Tibial nerve (tissue), 4 donors: ENCODE results near the gene SCN9A. TPM values are rescaled to one million over a fixed set of nuclear protein-coding genes. Genes with fewer than 3 reads are reported as not detected.

Experiments used
- DNase-seq, 2 donors: peaks; one replicate each; pipeline ENCODE4 v3.0.0-alpha.2; 2019; ENCODE audit warnings: low spot score in 2 of 2
- H3K27ac ChIP-seq, 4 donors: fragments of 200-600 bp; sonication (generic) in 3 of 4; one replicate each; pipeline ENCODE4 v1.5.1; 2017 to 2019; ENCODE audit warnings: mild to moderate bottlenecking in 1 of 4
- H3K27me3 ChIP-seq, 2 donors: fragments of 200-600 bp; sonication (generic) in 1 of 2; one replicate each; pipeline versions ENCODE4 v1.5.1 to v1.6.0; 2017 to 2019
- H3K36me3 ChIP-seq, 3 donors: fragments of 200-600 bp; sonication (generic); one replicate each; pipeline ENCODE4 v1.5.1; 2018 to 2019
- H3K4me1 ChIP-seq, 4 donors: fragments of 200-600 bp; sonication (generic) in 3 of 4; one replicate each; pipeline ENCODE4 v1.5.1; 2017 to 2019
- H3K4me3 ChIP-seq, 4 donors: fragments of 200-600 bp; sonication (generic) in 3 of 4; one replicate each; pipeline ENCODE4 v1.5.1; 2017 to 2019; ENCODE audit warnings: mild to moderate bottlenecking in 1 of 4, moderate library complexity in 1 of 4
- H3K9me3 ChIP-seq, 4 donors: fragments of 200-600 bp; sonication (generic) in 3 of 4; one replicate each; pipeline ENCODE4 v1.5.1; 2017 to 2019
- CTCF ChIP-seq, 5 experiments: fragments of 200-600 bp in 3 of 5; fragments of 450-650 bp in 2 of 5; sonication (generic) in 3 of 5; IDR thresholded peaks; one replicate each; pipeline ENCODE4 v1.5.1; 2016 to 2019; ENCODE audit warnings: antibody characterized with exemption in 5 of 5, mild to moderate bottlenecking in 3 of 5, moderate library complexity in 2 of 5
- EP300 ChIP-seq, 2 donors: sonication (generic); formaldehyde crosslinking; IDR thresholded peaks; one replicate each; pipeline ENCODE4 v1.6.1; 2017; ENCODE audit warnings: antibody characterized with exemption in 2 of 2, mild to moderate bottlenecking in 1 of 2
- POLR2A ChIP-seq, 2 donors: fragments of 450-650 bp; IDR thresholded peaks; one replicate each; pipeline ENCODE4 v1.6.1; 2017; ENCODE audit warnings: antibody characterized with exemption in 2 of 2, mild to moderate bottlenecking in 2 of 2, moderate library complexity in 2 of 2
- WGBS, 2 donors: methylation state at CpG; one replicate each; pipeline ENCODE4 v1.1.5; 2018; 5-methylcytosine and 5-hydroxymethylcytosine counted together
- total RNA-seq, 4 donors: library from RNA; depleted of rRNA; stranded (reverse); fragments of >200 nt; gene quantifications; one replicate each; pipeline ENCODE4 v1.1.0, GENCODE V29; 2016

Gene SCN9A
- total RNA-seq, 4 donors from 2014 or later: 8.2 to 36.1 (median 17.2) TPM

- no peak for DNase-seq
- TF ChIP-seq EP300 (IDR thresholded peaks at IDR 0.05): no peak
- no peaks in the 10 kb centered on the region for H3K27me3 ChIP-seq
- no peaks in the 10 kb centered on the region for H3K36me3 ChIP-seq
- H3K4me1 ChIP-seq: no peaks in the 10 kb centered on the region
- H3K27ac ChIP-seq: no peak overlapping the region
- no peaks in the 10 kb centered on the region for H3K9me3 ChIP-seq
- H3K4me3 ChIP-seq: no peak overlapping the region
Measured at GRCh38 chr2:166257859-166258258, 117.9 kb downstream of the SCN9A start.

DNA sequence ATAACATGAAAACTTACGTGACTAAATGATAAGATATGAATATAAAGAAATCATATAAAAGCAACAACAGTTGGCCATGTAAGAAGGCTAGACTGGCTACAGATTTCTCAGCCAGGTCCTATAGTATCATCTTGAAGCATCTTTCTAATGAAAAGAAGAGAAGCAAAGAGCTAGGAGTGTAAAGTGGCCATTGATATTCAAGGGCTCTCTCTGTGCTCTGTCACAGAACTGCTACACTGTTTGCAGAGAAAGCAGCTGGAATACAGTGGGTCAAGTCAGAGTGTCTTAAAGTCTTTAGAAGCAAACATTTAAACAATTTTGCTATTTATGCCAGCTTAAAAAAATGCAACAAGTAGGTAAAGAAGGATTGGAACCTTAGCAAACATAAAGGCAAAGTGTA is 118.8 kb downstream of the SCN9A start:
- Histone ChIP-seq H3K27me3 (no peaks in the 10 kb centered on the region), H3K36me3 (no peaks in the 10 kb centered on the region), H3K4me3 (no peak overlapping the region), H3K9me3 (no peaks in the 10 kb centered on the region), H3K27ac (no peak overlapping the region), H3K4me1 (no peaks in the 10 kb centered on the region)
- WGBS, 2 donors: 90 to 96% methylated on average over 1 of the region's 1 CpG
- no peak for TF ChIP-seq EP300 (IDR thresholded peaks at IDR 0.05)
- TF ChIP-seq POLR2A (IDR thresholded peaks at IDR 0.05): no peak
- no peak for TF ChIP-seq CTCF (IDR thresholded peaks at IDR 0.05)
- DNase-seq: no peak

GRCh38 chr2:166249318-166249717 is 126.4 kb downstream of the SCN9A start:
- 68 to 71% methylated on average over 1 of the region's 1 CpG for WGBS, 2 donors

DNA sequence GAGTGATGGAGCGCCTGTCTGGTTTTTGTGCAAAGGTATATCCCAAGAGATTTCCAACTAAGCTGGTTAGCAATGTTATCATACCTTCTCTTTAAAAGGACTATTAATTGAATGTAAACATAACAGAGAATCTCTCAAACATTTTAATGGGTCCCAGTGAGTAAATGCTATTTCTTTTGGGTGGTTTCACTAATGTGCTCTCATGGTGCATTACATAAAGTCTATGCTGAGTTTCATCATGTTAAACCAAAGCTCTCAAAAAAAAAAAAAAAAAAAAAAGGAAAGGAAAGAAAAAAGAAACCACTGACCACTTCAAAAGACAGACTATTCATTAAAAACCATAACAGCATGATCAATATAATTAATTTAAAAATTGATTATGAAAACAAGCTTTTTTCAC is 128.8 kb downstream of the SCN9A start:
- no peak for DNase-seq
- TF ChIP-seq POLR2A (IDR thresholded peaks at IDR 0.05) (no peak), EP300 (IDR thresholded peaks at IDR 0.05) (no peak), CTCF (IDR thresholded peaks at IDR 0.05) (no peak)
- WGBS, 2 donors: 96 to 98% methylated on average over 1 of the region's 1 CpG
- no peaks in the 10 kb centered on the region for H3K4me1 ChIP-seq
- H3K36me3 ChIP-seq: peaks cover 0 to 6% (median 0%) of the 10 kb centered on the region in 3 donors
- no peaks in the 10 kb centered on the region for H3K9me3 ChIP-seq
- H3K27ac ChIP-seq: no peak overlapping the region
- H3K4me3 ChIP-seq: no peak overlapping the region
- H3K27me3 ChIP-seq: no peaks in the 10 kb centered on the region

More at GRCh38 chr2:166249318-166249717, 126.4 kb downstream of the SCN9A start:
- TF ChIP-seq EP300 (IDR thresholded peaks at IDR 0.05) (no peak), CTCF (IDR thresholded peaks at IDR 0.05) (no peak), POLR2A (IDR thresholded peaks at IDR 0.05) (no peak)
- Histone ChIP-seq H3K36me3 (no peaks in the 10 kb centered on the region), H3K27me3 (no peaks in the 10 kb centered on the region), H3K27ac (no peak overlapping the region), H3K4me3 (no peak overlapping the region), H3K4me1 (no peaks in the 10 kb centered on the region), H3K9me3 (no peaks in the 10 kb centered on the region)
- no peak for DNase-seq

GRCh38 chr2:166242309-166242708 is 133.4 kb downstream of the SCN9A start:
- TF ChIP-seq CTCF (IDR thresholded peaks at IDR 0.05) (no peak), EP300 (IDR thresholded peaks at IDR 0.05) (no peak), POLR2A (IDR thresholded peaks at IDR 0.05) (no peak)
- Histone ChIP-seq H3K4me3 (no peak overlapping the region), H3K36me3 (peaks cover 0 to 12% (median 0%) of the 10 kb centered on the region in 3 donors), H3K27ac (no peak overlapping the region), H3K4me1 (no peaks in the 10 kb centered on the region), H3K27me3 (no peaks in the 10 kb centered on the region), H3K9me3 (no peaks in the 10 kb centered on the region)
- no peak for DNase-seq
